NCI-H345 treated with DMSO at 0.1 percent for 48 hours (cell line): ENCODE results near the gene TMTC2.
"Not testable (repeated sequence)": the region's sequence is repeated elsewhere in the genome, so short reads cannot be mapped to it uniquely, and the experiment has no call there.

Source experiments
- DNase-seq: peaks from one replicate; lab custom pipeline; 2025; ENCODE audit not compliant: unreplicated experiment; lab: John Stamatoyannopoulos, UW

Gene TMTC2

DNA sequence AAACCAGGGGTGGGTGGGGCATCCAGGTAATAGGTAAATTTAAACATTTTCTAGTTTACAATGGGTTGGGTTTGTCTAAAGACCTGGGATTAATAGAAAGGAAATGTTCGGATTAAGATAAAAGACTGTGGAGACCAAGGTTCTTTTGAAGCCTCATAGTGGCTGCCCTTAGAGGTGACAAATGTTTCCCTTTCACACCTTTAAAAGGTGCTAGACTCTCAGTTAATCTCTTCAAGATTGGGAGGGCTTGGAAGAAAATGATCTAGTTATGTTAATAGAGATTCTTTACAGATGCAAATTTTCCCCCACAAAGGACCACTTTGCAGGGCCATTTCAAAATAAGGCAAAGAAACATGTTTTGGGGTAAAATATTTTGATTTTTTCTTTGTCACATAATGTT lies 39.0 kb downstream of the TMTC2 start:
- no peak for DNase-seq

DNA sequence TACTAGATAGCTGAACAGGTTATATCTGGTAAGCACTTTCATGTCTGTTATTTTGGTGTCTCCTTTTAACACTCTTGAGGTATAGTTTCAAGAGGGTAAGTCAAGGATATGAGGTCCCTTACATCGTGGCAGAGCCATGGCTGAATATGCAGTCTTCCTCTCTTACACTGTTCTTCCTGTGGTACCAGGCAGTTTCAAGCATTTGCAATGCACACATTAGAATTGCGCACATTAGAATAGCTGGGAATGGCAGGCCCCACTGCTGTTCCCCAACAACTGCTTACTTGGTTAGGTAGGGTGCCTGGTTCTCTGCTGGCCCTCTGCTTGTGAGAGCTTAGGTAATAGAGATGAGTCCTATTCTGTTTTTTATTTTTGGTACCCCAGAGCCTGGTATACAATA lies 41.2 kb downstream of the TMTC2 start:
- no peak for DNase-seq

DNA sequence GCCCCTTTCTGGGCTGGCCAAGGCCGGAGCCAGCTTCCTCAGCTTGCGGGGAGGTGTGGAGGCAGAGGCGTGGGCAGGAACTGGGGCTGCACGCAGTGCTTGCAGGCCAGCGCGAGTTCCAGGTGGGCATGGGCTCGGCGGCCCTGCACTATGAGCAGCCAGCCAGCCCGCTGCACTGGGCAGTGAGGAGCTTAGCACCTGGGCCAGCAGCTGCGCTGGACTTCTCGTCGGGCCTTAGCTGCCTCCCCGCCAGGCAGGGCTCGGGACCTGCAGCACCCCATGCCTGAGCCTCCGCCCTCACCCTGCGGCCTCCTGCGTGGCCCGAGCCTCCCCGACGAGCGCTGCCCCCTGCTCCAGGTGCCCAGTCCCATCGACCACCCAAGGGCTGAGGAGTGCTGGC lies 42.0 kb downstream of the TMTC2 start:
- DNase-seq, result no peak

DNA sequence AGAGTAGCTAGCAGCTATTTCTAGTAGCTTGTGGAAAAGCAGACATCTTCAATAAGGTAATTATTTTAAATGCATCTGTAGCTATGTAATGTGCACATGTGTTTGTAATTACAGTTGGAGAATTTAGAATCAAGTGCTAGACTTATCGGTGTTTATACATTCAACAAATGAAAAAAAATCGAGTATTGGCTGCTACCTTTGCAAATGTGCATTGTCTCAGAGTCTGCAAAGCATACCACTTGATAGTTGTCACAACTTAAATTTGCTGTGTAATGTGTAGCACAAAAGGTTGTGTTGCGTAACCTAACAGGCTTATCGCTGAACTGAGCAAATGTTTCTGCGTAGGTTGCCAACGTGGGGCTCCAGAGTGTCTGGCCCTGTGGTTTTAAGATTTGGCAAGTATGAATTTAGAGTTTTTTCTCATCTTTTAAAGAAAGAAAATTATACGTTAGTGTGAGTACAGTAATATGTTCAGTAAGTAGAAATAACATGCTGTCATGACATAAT lies 44.3 kb downstream of the TMTC2 start:
- no peak for DNase-seq

DNA sequence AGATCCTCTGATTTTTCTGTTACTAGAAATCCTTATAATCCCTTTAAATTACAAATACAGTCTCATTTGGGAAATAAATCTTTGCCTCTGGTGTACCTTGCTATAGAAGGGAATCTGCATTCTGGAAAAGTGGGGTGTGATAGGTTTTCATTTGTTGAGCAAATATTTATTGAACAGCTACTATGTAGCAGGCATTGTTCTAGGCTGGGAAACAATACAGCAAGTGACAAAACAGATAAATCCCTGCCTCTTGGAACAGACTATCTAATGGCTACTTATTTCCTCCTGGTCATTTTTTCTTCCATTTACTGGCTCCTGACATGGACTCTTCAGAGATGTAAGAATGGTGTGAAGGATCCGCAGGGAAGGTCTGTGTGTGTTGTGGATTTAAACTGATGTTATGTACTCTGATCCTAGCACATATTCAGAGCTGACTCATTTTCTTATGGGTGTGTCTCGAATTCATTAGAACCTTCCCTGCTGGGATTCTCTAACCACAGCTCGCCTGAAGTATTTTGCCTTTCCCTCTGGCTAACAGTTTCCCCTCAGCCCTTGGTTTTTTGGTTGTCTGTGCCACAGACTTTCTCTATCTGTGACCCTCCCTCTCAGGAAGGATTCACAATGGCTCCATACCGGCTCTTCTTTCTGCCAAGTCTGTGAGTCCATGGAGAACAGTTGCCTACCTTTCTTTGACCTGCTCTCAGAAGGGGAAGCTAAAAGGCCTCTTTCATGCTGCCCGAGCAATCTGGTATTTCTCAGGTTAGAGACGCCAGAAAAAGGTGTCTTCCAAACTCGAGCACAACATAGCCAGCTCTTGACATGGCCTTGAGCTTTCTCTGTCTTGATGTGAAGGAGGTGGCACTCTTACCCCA lies 53.7 kb downstream of the TMTC2 start:
- DNase-seq, result no peak

DNA sequence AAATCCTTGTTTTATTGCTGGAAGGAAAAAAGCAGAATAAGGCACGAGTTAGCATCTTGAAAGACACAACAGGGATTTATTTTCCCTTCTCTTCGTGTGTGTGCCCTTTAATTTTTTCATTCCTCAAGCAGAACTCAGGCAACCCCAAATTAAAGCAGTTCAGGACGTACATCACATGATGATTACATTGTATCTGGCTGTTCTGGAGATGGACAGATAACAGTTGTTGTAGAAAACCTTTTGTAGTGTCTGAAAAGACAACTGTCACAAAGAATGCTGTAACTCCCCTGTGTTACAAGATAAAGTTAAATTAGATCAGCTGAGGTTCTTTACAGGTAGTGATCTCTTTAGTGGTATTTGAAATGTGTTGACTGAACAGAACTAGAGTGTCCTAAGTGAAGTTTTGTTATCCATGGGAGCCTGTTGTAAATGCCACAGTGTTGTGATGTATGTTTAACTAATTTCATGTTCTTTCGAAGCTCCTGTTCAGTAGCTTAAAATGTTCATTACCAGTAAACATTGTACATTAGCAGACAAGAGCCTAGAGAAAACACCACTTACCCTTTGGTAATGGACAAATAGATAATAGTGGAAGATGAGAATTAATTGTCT lies 58.5 kb downstream of the TMTC2 start:
- DNase-seq, result no peak

DNA sequence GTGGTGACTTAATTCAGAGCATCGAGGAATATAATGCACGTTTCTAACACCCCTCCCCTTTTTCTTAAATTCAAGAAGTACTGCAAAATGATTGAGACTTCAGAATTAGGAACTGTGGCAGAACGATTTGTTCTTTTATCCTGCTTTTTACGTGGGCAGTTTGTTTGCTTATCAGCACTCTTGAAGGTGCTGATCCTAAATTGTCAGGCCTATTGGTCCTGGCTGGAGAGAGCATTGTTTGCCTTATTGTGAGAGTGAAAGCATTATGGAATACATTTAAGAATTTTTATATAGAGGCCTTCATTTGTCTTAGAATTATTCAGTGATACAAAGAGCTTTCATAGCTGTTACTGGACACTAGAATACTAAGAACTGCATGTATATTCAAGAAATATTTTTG lies 59.1 kb downstream of the TMTC2 start:
- DNase-seq, result no peak

DNA sequence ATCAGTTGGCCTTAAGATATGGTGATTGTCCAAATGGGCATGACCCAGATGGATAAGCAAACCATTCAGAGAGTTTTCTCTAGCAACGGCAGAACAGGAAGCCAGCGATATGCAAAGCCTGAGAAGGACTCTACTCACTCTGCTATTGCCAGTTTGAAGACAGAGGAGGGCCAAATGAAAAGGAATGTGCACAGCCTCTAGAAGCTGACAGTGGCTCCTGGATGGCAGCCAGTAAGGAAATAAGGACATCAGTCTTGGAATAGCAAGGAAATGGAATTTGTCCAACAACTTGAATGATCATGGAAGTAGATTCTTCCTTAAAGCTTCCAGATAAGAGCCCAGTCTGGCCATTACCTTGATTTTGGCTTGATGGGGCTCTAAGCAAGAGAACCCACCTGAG lies 60.0 kb downstream of the TMTC2 start:
- no peak for DNase-seq

DNA sequence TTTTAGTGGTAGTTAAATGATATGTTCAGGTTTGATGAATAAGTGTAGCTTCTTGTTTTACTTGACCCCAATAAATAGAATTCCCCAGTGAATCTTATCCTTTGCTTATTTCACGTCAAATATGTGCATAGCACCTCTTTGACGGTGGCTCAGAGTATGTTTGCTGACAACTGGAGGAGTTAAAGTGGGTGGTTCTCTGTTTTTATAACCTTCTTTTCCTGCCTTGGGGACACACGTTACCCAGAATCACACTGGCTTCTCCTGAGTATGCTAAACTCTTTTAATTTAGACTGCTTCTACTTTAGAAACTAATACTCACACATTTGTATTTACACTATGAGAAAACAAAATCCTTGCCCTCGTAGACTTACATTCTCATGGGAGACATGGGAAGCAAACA lies 62.3 kb downstream of the TMTC2 start:
- DNase-seq, result no peak

DNA sequence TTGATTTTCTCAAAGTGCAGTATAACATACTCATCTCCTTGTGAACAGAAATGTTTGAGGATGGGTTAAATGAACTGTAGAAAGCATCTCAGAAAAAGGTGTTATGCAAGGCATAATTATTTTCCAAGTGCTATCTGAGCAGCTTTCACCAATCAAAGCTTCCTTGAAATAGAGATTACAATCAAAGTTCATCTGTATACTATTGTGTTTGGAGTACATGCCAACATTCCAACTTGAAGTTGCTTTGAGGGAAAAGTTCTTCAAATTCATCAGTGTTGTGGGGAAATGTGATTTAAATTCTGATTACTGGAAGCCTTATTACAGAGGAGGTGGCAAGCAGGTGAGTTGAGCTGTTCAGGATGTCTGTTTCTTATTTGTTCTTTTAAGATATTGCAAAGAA lies 68.2 kb downstream of the TMTC2 start:
- no peak for DNase-seq

DNA sequence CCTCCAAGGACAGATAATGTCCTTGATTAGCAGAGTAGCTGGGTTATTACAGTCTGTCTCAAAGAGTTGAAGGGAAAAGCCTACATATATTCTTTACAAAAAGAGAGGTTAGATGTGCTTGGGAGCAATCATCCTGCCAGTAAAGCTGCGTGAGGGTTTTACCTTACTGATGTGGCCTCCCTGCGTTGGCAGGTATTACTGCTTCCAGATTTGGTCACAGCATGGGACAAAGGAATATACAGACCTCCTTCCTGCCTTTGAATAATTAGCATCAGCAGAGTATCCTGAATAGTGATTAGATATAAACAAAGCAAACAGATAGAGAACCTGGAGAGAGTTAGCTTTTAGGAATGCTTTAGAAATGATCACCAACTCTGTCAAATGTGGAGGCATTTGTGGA lies 69.6 kb downstream of the TMTC2 start:
- no peak for DNase-seq

DNA sequence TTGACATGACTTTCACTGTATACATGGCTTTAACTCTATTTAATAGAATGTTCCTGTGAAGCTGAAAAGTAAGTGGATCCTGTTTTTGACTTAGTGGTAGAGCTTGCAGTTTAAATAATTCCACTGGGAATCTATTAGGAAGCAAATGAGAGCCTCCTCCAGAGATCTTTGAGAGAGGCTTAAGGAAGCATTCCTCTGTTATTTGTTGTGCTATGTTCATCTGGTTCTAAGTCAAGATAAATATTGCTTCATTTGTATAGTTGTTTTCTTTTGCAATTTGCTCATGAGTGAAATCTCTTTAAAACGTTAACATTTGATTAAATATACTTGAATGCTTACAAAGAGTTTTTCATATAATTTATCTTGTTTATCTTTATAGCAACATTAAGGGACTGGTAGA lies 70.4 kb downstream of the TMTC2 start:
- no peak for DNase-seq

DNA sequence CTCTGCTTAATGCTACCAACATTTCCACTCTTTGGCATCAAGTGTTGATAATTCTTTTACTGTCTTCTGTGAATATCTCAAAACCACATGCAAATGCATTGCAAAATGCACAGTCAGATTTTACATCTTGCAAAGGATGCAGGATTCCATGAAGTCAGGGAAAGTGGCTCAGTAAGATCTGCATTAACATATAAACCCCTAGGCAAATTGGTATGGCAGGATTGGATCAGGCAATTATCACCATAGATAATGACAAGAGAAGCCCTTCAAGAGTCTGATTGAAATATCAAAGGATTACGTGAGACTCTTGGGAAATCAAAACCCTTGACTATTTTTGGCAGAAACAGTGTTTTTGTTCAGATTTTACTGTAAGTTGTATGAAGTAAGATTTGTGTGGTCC lies 71.0 kb downstream of the TMTC2 start:
- DNase-seq, result no peak

DNA sequence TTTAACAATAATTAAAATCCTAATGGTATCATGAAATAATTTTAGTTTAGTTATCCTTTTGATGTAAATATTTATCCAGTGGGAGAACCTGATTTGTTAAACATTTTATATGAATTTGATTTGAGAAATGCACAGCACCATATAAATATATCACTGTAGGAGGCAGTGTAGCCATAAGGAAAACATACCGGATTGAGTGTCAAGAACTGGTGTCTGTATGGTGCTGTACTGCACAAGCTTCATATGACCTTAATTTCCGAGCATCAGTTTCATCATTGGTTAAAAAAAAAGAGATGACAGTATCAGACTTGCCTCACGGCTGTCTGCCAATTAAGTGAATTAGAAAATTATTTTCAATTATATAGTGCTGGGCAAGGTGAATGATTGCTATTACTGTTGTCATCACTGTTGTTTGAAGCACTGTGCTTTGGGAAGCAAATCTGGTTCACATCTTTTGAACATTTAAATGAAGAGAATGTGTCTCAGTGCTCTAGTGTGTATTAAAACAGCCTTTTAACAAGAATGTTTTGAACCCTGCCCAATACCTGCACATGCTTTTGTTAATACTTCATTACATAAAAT lies 72.1 kb downstream of the TMTC2 start:
- no peak for DNase-seq

DNA sequence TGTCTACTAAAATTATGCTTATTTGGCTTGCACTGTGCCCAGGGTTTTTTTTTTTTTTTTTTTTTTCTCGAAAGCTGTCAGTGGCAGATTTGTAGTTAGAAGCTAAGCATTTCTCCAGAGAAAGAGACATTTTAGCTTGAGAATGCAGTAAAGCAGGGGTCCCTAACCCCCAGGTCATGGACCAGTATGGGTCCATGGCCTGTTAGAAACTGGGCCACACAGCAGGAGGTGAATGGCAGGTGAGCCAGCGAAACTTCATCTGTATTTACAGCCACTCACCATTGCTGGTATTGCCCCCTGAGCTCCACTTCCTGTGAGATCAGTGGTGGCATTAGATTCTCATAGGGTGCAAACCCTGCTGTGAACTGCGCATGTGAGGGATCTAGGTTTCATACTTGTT lies 73.7 kb downstream of the TMTC2 start:
- DNase-seq, result no peak

DNA sequence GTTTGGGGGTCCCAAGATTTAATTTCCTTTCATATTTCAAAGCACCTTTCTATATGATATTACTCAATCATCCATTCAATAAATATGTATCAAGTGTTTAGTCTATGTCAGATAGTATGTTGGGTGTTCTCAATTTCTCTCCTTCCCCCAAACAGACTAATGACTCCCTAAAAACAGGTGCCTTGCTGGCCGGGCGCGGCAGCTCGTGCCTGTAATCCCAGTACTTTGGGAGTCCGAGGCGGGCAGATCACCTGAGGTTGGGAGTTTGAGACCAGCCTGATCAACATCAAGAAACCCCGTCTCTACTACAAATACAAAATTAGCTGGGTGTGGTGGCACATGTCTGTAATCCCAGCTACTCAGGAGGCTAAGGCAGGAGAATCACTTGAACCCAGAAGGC lies 78.5 kb downstream of the TMTC2 start:
- not testable (repeated sequence) for DNase-seq

DNA sequence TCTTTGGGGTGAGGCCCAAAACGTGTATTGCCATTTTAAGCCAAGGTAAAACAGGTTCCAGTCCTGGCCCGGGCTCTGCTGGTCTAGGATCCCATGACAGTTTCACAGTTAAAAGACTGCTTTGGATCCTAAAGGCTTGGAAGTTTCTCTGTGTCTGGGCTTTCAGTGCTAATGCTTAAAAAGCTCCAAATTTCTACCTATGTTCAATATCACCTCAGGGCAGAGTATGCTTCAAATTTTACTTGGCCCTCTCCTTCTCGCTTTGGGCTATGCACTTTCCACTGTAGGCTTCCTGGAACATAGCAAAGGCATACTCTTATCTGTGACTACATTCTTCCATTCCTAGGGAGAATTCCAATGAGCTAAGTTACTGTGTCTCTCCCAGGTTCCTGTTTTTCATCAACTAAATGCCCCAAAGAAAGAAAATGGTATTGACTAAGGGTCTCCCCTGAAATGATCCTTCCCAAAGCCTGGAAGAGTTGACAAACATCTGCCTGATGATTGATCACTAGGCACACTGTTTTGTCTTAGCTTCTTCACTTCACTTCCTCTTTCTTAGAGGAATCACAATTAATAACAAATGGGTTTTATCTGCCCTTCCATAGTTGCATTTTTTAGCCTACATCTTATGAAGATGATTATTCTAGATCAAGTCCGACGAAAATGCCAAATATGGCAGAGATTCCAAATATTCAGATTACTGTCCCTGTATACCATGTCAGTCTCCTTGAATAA lies 79.4 kb downstream of the TMTC2 start:
- no peak for DNase-seq

DNA sequence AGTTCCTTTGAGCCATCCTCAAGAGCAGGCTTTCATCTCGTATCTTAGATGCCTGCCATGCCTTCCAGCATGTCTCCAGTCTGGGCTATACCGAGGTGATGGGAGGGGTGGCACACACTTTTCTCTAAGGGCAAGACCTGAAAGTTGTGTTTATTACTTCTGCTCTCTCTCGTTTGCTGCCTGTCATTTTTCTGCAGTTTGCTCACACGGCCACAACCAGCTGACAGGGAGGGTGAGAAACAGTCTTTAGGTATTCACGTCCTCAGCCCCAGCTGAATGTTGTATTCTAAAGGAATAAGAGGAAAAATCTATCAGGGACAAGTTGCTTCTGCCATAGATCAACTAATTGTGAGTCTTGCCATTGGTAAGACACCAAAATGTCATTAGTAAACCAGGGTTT lies 88.0 kb downstream of the TMTC2 start:
- DNase-seq, result no peak

DNA sequence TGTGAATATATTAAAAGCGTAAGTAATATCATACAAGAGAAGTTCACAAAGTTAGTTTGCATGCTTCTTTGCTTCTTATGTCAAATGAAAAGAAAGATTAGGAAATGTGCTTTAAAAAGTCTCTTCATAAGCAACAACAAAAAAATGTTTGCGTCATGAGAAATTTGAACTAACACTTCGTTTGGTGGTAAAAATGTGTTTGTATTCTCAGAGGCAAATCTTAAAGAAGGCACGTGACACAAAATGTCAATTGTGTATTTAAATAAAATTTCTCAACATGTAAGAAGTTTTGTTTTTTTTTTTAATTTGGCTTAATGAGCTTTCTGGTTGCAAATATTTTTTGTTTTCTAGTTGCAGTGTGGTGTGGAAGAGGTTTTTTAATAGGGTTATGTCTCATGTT lies 93.8 kb downstream of the TMTC2 start:
- no peak for DNase-seq

DNA sequence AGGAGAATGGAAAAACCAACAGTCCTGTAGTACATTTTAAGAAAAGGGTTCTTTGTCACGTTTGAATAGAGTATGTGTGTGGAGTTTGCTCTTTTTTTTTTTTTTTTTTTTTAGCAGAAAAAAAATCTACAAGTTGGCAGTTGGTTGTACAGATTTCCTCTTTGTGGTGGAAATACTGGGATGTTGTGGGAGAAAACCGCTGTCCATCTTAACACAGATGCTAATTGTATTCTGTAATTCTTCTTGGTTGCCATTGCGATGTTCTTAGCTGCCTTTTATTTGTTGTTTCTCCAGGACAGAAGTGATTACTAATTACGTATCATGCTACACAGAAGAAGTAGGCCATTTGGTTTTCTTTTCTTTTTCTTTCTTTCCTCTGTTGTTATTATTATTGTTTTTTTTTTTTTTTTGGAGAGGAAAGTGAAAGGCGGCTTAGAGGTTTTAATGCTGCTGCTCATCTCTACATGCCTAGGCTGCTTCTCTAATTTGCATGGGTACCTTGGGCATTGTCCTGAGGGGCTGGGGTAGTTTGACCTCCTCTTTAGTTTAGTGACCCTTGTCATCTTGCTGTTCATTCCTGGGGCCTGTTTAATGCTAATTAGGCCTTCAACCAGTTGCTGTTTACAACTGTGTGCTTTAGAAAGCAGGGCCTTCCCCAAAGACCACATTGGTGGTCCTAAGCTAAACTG lies 94.7 kb downstream of the TMTC2 start:
- DNase-seq, result no peak

DNA sequence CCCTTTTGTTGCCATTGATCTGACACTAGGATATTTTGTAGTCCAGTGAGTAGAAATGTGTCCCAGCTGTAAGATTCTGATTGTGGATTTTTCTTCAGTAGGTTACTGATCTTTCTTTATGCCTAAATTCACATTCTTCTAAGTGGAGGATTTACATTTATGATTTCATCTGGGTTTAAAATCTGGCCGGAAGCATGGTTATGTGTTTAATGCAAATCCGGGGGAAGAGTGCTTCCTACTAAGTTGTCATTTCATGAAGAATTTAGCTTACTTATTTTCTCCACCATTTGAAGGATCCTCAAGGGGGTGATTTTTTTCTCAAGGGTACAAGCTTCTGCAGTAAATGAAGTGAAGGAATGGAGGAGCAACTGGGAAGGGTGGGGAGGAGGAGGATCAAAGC lies 96.7 kb downstream of the TMTC2 start:
- no peak for DNase-seq
